Mucosa of descending colon (tissue), 3 donors: ENCODE data around the gene ERBB4. TPM values are rescaled to one million over a fixed set of nuclear protein-coding genes. Genes with fewer than 3 reads are reported as not detected.
"Not testable (repeated sequence)": the region's sequence is repeated elsewhere in the genome, so short reads cannot be mapped to it uniquely, and the experiment has no call there.

Experiments
- ATAC-seq: fragments of 200-7000 bp; cut with Tn5 transposase; one replicate; pipeline ENCODE4 v1.9.1; 2020; ENCODE audit warnings: mild to moderate bottlenecking, moderate library complexity
- DNase-seq, 3 donors: peaks; one replicate each; pipeline ENCODE4 v3.0.0-alpha.2; 2020
- H3K36me3 ChIP-seq: fragments of 200-600 bp; one replicate; pipeline ENCODE4 v1.8.0; 2021; ENCODE audit warnings: low read depth, mild to moderate bottlenecking
- H3K4me1 ChIP-seq: fragments of 200-600 bp; one replicate; pipeline ENCODE4 v1.8.0; 2021; ENCODE audit warnings: low read depth, mild to moderate bottlenecking
- H3K4me3 ChIP-seq: fragments of 200-600 bp; one replicate; pipeline ENCODE4 v1.8.0; 2021; ENCODE audit warnings: mild to moderate bottlenecking
- H3K9me3 ChIP-seq: fragments of 200-600 bp; one replicate; pipeline ENCODE4 v1.8.0; 2021; ENCODE audit warnings: mild to moderate bottlenecking
- CTCF ChIP-seq: fragments of 200-600 bp; IDR thresholded peaks from one replicate; pipeline ENCODE4 v1.8.0; 2022; ENCODE audit warnings: antibody characterized with exemption, mild to moderate bottlenecking
- intact Hi-C, 2 donors: fragments of 100-400 bp; cut with DNase I in 1 of 2; cut with micrococcal nuclease in 1 of 2; formaldehyde crosslinking; loops; one replicate each; pipeline versions ENCODE4 v1.11.0 to v1.11.1; 2022; cut with DNase I, micrococcal nuclease
- total RNA-seq, 3 donors: library from RNA; stranded (reverse); fragmentation: NEBNext Ultra II Directional in 2 of 3; extraction: Animal tissue kit (Norgen Biotek cat#: 25700) in 2 of 3; gene quantifications; one replicate each; pipeline versions ENCODE4 v1.2.1 to v1.2.4, GENCODE V29; 2021 to 2023
- donor health status: DM: no; HTN: no; CAD: no; lungs with moderate emphysema.
- donor health status: DM: no; HTN: no; CAD: no.
- donor health status: DM: no; HTN: yes; CAD: no.

Gene ERBB4
- total RNA-seq, 3 donors from 2014 or later = 0.05 to 0.25 TPM; not detected in 1

- Histone ChIP-seq H3K36me3 (no peaks in the 10 kb centered on the region), H3K9me3 (no peaks in the 10 kb centered on the region), H3K4me3 (no peak overlapping the region), H3K4me1 (no peaks in the 10 kb centered on the region)
- TF ChIP-seq CTCF = no peak
- ATAC-seq (no peak), DNase-seq (no peak)
- intact Hi-C loops = no loop called here
These were observed 54.0 kb downstream of the ERBB4 start for GRCh38 chr2:212484563-212485080.

- intact Hi-C loops = no loop called here
- no peak for ATAC-seq
- Histone ChIP-seq H3K9me3 (no peaks in the 10 kb centered on the region), H3K4me3 (no peak overlapping the region), H3K36me3 (no peaks in the 10 kb centered on the region), H3K4me1 (no peaks in the 10 kb centered on the region)
- no peak for TF ChIP-seq CTCF
- no peak for DNase-seq
These were observed 58.2 kb downstream of the ERBB4 start for GRCh38 chr2:212480447-212480846.

- intact Hi-C loops = no loop called here
- TF ChIP-seq CTCF = no peak
- ATAC-seq (no peak), DNase-seq (no peak)
- no peak overlapping the region for H3K4me3 ChIP-seq
- no peaks in the 10 kb centered on the region for H3K4me1 ChIP-seq
- no peaks in the 10 kb centered on the region for H3K9me3 ChIP-seq
- H3K36me3 ChIP-seq = no peaks in the 10 kb centered on the region
These were observed 61.0 kb downstream of the ERBB4 start for GRCh38 chr2:212477571-212477970.

DNA sequence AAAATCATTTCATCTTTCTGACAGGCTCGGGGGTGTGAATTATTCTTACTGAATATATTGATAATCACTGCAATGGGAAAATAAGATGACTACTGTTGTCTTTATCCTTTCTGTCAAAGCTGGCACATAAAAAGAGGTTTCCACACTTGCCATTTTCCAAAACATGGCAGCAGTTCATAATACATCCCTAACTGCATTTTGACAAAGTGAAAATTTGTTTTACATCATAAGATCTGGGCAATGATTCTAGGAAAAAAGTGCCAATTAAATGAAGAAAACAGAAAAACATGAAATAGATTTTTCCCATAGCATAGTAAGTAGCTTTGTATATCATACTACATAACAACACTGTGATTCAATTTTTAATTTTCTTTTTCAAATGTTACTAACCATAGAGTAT, 65.4 kb downstream of the ERBB4 start:
- no peak for DNase-seq
- ATAC-seq = no peak
- H3K4me1 ChIP-seq = no peaks in the 10 kb centered on the region
- no peak overlapping the region for H3K4me3 ChIP-seq
- TF ChIP-seq CTCF = no peak
- no peaks in the 10 kb centered on the region for H3K9me3 ChIP-seq
- intact Hi-C loops = no loop called here
- no peaks in the 10 kb centered on the region for H3K36me3 ChIP-seq

GRCh38 chr2:212467551-212467950, 71.1 kb downstream of the ERBB4 start:
- H3K4me1 ChIP-seq, DNase-seq, intact Hi-C loops, H3K9me3 ChIP-seq, H3K36me3 ChIP-seq, H3K4me3 ChIP-seq, ATAC-seq: not testable (repeated sequence)

DNA sequence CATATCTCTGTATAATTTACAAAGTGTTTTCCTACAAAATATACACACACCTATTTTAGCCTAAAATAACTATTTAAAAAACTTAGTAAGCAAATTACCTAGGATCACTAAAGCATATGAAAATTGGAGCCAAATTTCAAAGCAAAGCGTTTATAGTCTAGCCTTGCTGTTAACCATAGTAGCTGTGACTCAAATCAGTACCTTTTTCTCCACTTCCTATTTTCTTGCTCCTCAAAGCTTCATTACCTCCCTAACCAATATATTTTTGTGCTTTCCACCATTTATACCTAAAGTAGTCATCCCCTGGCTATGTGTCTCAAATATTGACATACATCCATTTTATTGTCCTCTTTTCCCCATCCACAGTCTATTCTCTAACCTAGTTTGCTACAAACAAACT, 73.1 kb downstream of the ERBB4 start:
- no peak for TF ChIP-seq CTCF
- Histone ChIP-seq H3K9me3 (no peaks in the 10 kb centered on the region), H3K4me1 (no peaks in the 10 kb centered on the region), H3K36me3 (no peaks in the 10 kb centered on the region), H3K4me3 (no peak overlapping the region)
- DNase-seq = no peak
- intact Hi-C loops = no loop called here
- ATAC-seq = no peak

DNA sequence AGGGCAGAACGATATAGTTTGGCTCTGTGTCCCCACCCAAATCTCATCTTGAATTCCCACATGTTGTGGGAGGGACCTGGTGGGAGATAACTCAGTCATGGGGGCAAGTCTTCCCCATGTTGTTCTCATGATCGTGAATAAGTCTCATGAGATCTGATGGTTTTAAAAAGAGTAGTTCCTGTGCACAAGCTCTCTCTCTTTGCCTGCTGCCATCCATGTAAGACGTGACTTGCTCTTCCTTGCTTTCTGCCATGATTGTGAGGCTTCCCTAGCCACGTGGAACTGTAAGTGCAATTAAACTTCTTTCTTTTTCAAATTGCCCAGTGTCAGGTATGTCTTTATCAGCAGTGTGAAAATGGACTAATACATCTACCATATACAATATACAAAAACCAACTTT, 76.9 kb downstream of the ERBB4 start:
- H3K4me3 ChIP-seq, DNase-seq, ATAC-seq, intact Hi-C loops, H3K9me3 ChIP-seq, H3K36me3 ChIP-seq, H3K4me1 ChIP-seq: not testable (repeated sequence)
